Renal cortical epithelial cell (primary cell): Measurements from ENCODE around the gene TSHZ1. TPM values are rescaled to one million over a fixed set of nuclear protein-coding genes. Genes with fewer than 3 reads are reported as not detected.
A peak's percentile ranks its signal among the peaks of the same experiment; 100 is the strongest.
"Not testable (repeated sequence)": the region's sequence is repeated elsewhere in the genome, so short reads cannot be mapped to it uniquely, and the experiment has no call there.

Experiments used
- DNase-seq: peaks from one replicate; pipeline ENCODE4 v3.0.0-alpha.2; 2011; ENCODE audit warnings: low read depth
- total RNA-seq: library from RNA; depleted of rRNA; stranded (reverse); fragments of >200 nt; gene quantifications from 2 replicates; pipeline ENCODE4 v1.2.3, GENCODE V29; 2014

TSHZ1 gene
- total RNA-seq, 1 donor from 2014 or later = 8.5 TPM

DNA sequence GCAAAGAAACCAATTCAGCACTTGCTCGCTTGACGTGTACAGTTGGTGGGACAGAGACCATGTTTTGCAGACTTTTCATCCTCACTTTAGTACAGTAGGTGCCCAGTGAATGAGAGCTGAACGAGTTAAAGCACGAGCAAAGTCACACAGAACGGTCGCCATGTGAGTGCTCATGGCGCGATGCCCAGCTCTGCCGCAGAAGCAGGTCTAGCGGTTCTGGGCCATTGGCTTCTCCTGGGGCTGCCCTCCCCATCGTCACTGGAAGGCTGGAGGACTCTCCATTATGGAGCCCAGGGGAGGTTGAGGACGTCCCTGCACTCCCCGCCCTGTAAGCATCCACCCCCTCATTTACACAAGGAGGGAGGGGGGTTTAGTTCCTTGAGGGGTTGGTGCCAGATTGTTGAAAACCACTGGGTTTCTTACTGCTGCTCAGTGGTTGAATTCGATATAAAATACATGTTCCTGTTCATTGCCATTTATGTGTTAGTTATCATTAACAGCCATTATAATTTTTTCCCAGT is 26.6 kb upstream of the TSHZ1 start:
- no peak for DNase-seq

DNA sequence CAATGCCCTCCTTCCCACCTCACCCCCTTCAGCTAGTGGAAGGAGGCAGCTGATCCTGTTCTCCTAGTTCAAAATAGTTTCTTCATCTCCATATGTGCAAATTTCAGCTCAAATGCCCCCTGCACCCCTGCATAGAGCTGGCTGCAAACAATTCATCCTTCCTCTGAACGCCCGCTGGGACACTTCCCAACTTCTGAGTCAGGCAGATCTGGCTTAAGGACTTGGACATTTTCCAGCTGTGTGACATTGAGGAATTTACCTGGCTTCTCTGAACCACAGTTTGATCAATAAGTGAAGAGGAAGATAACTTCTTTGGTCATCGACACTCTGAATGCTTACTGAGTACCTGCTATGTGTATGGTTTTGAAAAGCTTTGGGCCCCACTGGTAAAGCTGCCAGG is 25.1 kb upstream of the TSHZ1 start:
- no peak for DNase-seq

DNA sequence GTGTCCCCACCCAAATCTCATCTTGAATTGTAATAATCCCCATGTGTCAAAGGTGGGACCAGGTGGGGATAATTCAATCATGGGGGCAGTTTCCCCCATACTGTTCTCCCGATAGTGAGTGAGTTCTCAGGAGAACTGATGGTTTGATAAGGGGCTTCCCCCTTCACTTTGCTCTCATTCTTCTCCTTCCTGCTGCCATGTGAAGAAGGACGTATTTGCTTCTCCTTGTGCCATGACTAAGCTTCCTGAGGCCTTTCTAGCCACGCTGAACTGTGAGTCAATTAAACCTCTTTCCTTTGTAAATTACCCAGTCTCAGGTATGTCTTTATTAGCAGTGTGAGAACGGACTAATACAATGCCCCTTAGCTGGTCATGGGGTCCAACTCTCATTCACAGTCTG is 22.9 kb upstream of the TSHZ1 start:
- DNase-seq = not testable (repeated sequence)

DNA sequence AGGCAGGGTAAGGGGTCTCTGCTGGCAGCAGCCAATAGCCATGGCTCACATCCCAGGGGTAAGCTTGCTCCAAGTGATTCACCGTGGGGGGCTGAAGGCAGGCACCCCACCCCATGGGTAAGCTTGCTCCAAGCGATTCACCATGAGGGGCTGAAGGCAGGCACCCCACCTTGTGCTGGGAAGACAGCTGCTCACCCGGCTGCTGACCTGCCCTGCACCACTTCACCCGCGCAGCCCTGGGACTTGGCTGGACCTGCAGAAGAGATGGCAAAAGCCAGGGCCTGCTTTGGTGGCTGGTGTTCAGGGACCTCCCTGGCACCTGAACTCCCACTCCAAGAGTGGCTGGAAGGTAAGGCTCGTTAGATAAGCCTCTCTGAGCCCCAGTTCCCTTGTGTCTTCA is 20.9 kb upstream of the TSHZ1 start:
- DNase-seq = no peak

DNA sequence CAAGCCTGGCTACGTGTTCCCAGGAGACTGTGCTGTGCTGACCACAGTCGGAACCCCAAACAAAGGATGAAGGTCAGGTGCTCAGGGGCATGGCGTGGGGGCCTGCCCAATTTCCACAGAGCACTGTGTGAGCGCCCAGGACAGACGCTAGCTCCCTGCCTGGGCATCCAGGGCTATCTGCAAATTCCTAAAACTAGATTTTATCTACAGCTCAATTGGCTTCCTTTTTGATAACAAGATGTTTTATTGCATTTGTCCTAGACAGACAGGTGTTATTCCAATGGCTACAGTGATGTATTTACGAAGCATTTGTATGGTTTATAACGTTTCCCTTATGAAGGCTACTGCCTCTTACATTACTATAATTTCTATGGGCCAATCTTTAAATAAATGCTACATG is 17.7 kb upstream of the TSHZ1 start:
- no peak for DNase-seq

DNA sequence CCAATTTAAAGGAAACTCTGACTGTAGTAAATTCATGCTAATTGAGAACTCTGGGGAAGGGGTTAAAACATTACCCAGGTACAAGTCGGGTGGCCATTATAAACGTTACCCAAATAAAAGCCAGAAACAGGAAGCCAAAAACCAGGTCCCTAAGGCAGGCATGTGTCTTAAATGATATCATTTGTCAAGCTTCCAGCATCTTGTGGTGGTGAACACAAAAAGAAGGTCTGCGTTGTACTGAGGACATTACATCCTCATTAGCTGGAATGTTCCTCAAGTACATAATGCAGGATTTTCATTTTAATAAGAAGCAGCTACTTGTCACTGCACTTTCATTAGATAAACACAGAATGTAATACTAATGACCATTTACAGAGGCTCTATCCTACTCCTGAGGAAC is 12.6 kb upstream of the TSHZ1 start:
- no peak for DNase-seq

DNA sequence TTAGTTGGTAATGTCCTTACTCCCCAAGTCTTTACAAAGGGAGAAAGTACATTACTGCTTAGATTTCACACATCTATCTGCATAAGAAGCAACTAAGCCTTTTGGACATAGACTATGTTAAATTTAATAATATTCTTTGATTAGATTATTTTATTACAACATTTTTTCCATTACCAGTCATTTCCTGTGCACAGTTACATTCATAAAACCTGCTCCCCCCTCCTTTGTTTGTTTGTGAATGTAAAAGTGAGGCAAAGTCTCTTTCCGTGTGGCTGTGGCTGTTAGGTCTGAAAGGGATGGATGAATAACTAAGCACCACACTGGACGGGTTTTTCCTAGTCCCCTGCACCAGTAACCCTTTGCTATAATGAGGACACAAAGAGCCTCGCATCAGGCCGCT is 11.3 kb upstream of the TSHZ1 start:
- no peak for DNase-seq

DNA sequence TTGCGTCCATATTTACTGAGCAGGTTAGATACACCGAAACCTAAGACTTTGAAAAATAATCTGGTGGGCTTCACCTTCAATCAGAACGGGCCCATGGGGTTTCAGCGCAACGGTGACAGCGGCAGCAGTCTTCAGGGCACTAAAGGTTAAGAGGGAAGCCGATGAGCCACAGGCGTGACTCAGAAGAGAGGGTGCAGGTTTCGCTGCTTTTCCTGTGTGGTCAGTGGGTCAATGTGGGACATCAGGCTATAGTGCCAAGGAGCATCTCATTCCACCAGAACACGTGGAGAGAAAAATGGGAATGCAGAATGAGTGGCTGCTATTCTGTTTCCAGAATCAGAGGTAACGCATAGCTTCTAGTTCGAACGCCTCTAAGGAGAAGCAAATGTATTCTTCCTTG is 10.5 kb upstream of the TSHZ1 start:
- DNase-seq = no peak

DNA sequence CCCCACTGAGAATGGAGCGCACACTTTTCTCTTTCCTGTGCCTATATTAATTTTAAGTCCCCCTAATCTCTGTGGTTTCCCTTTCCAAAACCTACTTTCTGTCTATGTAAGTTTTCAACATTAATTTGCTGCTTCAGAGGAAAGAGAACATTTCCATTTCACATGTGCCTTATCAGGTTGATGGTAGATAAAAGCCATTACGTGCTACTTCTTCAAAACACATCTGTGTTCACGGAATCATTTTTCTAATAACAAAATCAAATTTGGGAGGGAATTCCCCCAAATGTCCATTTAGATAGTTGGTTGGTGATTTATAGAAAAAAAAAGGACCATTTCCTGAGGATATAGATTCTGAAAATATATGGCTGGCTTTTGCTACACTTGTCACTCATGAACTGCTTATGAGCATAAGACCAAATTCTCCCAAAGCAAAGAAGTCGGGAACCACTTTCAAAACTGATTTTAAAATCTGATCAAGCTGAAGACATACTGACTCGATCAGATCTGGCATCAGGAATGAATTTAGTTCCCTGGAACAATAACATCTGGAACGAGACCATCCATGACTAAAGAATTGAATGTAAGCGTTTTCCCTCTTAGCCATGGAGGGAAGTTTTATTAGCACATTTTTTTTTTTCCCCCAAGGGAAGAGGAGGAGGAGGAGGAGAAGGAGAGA is 9.9 kb upstream of the TSHZ1 start:
- no peak for DNase-seq

DNA sequence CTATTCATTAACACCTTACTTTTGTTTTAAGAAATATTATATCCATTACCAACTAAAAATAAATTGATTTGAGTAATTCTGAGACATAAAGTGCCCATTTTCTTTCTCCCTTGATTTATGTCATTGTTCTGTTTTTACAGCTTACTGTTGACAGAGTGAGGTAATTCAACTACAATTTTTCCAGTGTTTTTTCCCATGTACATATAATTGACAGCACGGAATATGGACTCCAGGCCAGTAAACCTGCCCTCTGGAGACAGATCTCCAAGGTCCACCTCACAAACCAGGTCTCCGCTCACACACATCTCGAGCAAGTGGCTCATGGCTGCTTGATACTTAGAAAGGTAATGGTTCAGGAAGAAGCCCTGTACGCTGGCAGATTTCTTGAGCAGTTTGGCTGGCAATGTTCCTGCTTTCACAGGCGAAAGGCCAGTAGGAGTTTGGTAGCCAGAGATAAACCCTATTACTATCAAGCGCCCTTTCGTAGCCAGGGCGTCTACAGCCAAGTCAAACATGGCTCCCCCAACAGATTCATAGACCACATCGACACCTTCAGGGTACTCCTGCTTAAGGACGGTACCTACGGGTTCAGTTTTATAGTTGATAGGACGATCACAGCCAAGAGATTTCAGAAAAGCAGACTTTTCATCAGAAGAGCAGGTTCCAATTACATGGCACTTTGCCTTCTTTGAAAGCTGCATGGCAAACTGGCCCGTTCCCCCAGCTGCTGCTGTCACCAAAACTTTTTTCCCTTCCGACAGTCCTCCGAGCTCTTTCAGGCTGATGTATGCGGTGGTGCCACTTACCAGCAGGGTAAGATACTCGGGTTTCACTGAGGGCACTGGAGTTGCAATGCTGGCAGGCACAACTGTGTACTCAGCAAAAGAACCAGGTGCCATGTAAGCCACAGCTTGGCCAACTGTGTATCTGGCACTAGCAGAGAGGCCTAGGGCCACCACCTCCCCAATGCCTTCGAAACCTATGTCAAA is 9.0 kb upstream of the TSHZ1 start:
- DNase-seq = no peak

DNA sequence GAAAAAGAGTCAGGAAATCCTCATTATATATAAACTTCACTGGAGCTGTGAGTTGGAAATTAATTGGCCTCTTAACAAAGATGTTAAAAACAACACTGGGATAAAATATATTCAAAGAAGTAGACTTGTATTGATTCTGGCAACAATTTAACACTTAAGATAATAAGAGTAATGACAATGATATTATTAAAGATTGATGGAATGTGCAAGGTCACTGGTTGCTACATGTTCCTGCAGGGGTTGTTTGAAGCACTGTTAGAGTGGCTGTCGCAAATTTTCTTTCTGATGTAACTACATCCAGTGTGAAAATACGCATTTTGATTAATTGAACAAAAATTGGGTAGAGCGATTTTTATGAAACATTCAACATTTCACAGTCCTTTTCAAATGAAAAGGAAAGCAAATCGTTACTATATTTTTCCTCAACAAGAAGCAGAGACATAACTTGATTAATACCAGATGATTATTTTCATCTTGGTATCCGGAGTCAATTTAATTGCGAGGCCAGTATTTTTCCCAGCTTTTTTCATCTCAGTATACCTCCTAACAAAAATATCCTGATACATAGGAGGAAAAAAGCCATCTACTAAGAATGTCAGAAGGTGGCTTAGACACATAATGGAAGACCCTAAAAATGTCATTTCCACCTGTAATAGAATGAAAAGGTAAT is 7.8 kb upstream of the TSHZ1 start:
- no peak for DNase-seq

DNA sequence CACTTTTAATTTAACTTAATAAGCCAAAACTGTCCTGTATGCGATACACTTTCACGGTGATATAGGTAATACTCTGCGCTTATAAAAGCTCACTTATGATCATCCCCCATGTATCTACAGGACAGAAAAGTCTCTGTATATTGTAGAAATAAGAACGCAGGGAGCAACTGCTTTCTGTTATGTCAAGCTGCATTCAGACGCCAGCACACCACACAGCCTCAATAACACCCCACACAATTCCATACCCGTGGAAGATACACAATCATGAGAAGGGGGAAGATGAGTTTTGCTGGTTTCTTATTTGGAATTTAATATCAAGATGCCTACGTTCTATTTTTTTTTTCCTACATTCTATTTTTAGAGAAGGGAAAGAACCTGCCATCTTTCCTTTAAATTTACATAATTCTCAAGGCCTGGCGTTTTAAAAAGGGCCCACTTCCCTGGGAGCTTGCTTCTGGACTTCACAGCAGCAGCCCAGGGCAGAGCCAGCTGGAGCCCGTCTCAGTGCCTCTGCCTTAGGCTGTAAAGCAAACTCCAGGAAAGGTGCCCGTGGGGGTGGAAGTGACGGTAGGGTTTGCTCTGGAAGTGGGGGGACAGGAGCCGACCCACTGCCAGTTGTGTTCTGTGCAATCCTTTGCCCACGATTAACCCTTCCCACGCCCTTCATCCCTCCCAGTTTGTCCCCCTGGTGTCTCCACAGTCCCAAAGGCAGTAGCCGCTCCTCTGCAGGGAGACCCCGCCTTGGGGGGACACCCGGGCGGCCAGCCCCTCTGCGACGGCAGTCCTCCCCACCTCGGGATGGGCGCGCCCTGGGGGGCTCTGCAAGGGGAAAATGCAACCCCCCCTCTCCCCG is 7.0 kb upstream of the TSHZ1 start:
- DNase-seq = no peak

DNA sequence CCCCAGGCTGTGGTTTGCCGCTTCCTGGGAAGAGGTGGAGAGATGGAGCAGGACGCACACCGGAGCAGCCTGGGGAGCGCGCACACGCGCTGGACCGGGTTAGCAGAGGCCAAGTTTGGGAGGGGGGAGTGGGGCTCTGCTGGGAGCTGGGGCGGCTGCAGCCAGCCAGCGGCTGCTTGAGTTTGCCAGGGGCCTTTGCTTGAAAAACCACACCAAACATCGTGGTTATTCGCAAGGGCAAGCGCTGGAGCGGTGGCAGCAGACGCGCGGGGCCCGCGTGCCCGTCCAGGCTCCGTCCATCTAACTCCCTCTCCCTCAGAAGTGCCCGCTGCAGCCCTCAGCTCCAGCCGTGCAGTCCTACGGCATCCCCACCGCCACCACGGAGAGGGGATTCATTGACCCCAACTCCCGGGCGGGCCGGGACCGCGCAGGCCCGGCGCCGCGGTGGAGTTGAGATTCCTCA is 6.3 kb upstream of the TSHZ1 start:
- no peak for DNase-seq

DNA sequence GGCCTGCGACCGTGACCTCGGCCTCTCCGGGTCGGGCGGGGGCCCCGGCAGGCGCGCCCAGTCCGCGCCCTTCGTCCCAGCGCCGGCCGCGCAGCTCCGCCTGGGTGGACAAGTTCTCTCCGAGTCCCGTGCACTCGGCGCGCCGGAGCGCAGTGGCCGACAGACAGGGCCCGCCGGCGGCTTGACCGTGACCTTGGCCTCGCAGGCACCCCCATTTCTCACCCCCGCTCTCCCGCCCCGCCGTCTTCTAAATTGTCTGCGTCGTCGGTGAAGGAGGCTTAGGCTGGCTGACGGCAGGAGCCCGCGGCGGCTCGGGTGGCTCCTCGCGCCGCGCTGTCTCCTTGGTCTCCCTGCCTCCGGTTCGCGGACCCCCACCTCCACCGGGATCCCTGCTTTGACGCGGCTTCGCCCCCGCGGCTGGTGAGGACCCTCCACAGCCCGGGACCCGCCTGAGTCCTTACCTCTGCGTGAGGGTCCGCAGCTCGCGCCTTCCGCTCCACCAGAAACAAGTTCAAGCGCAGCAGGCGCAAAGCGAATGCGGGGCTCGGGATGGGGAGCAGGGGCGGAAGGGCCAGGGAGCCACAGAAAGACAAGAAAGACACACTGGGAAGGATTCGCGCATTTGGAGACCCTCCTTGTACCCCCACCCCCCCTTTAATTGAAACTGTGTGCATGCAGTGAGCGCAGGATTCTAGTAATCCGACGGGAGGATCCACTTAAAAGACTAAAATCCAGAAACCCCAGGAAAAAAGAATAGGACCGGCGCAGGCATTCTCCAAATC is 5.7 kb upstream of the TSHZ1 start:
- no peak for DNase-seq

DNA sequence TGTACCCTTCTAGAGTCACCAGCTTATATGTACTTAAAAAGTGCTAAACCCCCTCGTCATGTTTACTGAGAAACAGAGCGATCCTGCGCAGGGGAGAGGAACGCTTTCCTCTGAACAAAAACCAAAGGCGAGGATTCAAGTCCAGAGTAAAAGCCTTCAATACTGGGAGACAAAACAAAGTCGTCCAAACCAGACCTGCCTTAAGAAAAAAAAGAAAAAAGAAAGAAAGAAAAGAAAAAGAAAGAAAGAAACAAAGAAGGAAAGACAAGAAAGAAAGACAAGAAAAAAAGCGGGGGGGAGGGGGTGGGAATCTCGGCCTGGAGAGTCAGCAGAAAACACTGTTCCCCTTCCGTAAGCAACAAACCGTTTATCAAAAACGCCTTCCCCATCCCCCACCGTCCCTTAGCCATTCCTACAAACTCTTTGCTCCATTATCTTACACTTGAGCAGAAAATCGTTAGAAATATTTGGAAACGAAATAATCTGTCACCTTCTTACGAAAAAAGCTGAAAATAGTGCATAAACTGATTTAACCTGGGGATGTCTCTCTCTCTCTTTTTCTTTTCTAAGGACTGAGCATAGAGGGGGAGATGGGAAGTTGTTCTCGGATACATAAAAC is 5.0 kb upstream of the TSHZ1 start:
- no peak for DNase-seq

DNA sequence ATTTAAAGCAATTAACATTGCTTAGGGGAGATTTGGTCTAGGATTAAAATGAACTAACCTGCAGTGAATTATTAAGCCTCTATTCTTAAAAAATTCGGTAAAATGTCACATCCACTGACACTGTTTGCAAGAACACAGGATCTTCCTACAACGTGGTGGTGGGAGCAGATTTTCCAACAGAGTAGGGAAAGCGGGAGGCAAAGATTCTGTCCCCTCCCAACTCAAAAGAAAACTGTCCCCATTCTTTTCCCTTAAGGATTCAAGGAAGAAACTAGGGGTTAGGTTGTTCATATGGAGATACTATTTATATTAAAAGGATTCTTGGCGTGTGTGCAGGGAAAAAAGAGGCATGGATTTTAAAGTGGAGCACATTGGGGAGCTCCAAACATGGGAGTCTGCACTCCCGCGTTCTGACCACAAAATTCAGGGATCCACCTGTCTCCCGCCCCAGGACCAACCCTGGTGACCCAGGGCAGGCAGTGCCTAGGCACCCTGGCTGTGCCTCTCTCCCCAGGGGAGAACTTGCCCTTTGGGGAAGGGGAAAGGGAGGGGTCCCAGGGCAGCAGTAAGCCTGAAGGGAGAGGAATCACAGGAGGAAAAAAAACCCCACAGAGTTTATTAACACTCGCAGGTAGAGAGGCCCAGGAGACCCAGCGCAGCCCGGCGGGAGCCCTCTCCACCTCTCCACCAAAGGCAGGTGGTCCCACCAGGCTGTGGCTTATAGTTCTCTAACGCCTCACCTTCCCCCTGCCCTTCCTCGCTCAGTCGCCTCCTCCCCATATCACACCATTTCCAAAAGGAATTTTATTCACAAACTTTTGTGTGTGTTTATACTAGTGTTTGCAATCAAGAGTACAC is 3.9 kb upstream of the TSHZ1 start:
- no peak for DNase-seq

DNA sequence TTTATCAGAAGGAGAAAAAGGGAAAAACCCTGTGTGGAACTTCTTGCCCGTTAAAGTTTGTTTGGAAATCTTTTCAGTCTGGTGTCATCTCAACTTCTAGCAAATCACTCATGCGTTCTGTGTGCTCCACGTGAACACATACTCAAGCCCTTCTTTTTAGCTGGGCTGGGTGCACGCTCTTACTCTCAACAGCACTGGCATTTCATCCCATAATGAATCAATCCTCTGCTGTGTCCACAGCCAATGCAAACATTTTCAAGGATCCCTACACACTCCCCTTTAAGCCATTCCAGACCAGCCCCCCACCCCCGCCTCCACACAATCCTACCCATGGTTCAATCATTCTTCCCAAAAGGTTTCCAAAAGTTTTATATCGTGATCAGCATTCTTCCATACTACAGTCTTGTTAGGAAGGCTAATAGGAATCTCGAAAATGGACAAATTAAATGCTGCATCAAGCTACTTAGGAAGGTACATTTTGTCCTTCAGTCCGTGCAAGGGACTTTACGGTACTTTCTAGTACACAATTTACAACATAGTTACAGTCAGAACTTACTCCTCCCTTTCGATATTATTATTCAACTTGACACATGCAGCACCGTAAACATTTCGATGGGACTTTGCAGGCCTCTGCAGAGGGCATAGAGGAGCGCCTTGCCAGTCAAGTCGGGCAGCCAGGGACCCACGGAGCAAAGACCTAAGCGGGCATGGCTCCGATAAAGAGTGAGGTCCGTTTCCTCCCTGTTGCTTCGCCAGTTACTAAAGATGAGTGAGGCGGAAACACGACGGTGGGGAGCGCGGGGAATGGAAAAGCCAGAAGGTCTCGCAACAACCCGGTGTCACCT is 3.1 kb upstream of the TSHZ1 start:
- peak; percentile 61 for DNase-seq

DNA sequence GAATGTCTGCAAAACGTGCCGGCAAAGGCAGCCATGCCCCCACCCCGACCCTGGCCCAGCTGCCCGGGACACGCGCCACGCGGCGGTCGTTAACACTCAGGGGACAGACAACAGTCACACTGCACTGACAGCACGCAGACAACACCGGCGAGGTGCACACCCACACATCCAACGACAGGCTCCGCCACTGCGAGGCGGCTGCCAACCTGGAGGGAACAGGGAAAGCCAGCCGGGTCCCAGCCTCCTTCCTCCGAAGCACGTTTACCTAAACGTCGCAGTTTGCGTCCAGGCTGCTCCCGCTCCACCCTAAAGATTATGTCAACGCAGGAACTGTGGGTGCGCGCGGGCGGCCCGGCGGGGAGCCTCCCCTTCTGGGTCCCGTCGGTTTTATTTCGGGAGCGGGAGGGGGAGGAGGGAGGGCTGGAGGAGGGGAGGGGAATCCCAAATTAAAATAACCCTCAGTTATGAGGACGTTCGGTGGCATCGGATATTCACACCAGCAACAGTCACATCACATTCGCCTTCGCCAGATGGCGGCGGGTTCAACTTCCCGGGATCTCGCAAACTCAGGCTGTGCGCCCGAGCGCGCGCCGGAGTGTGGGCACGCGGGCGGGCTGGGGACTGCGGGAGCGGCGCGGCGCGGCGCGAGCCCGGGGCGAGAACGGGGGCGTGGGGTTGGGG is 2.3 kb upstream of the TSHZ1 start:
- no peak for DNase-seq
